ENCODE data around the gene FMNL1. TPM values are rescaled to one million over a fixed set of nuclear protein-coding genes. Genes with fewer than 3 reads are reported as not detected.
"Not testable (repeated sequence)": the region's sequence is repeated elsewhere in the genome, so short reads cannot be mapped to it uniquely, and the experiment has no call there.

The FMNL1 gene
- total RNA-seq, 2 experiments from 2014 or later = 228 to 242 TPM

DNA sequence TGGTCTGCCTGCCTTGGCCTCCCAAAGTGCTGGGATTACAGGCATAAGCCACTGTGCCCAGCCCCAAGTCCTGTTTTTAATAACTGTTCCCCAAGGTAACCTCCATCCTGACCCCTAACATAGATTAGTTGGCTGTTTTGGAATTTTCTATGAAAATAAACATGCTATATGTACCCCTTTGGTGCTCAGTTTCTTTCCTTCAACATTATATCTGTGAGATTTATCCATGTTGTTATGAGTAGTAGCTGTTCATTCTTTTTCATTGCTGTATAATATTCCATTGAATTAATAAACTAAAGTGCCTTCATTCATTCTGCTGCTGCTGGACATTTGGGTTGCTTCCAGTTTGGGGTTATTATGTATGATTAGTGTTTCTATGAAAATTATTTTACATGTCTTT is 26.3 kb upstream of the FMNL1 start:
- H3K27ac Mint-ChIP-seq = no peak overlapping the region
- no peak overlapping the region for H3K4me3 Mint-ChIP-seq
- peaks cover 3% of the 10 kb centered on the region for H3K4me1 Mint-ChIP-seq (ENCODE audit: low read depth)
- H3K27me3 Mint-ChIP-seq (ENCODE audit: low read depth) = no peaks in the 10 kb centered on the region
- no peaks in the 10 kb centered on the region for H3K36me3 Mint-ChIP-seq (ENCODE audit: low read depth)
- CTCF ChIA-PET = interaction anchor here (1.5 to 15.0 kb wide), 3 partner anchors 35 to 60 kb away, joined by 5 to 255 read pairs (median 6); partner anchors contain the start of gene ACBD4
- H3K9me3 Mint-ChIP-seq = no peaks in the 10 kb centered on the region
- DNase-seq = no peak
- intact Hi-C loops (cut with micrococcal nuclease) = loop anchor here (10.0 kb wide), 1 partner anchor 421 kb away; no protein-coding TSS in a partner anchor

GRCh38 chr17:45197108-45197507 is 24.6 kb upstream of the FMNL1 start:
- no peak for DNase-seq
- intact Hi-C loops (cut with micrococcal nuclease) = loop anchor here (1.0 to 10.0 kb wide), 2 partner anchors 62 to 422 kb away; partner anchors contain the start of gene ACBD4
- Mint-ChIP-seq H3K27me3 (ENCODE audit: low read depth) (no peaks in the 10 kb centered on the region), H3K36me3 (ENCODE audit: low read depth) (no peaks in the 10 kb centered on the region), H3K9me3 (no peaks in the 10 kb centered on the region), H3K27ac (no peak overlapping the region), H3K4me1 (ENCODE audit: low read depth) (peaks cover 3% of the 10 kb centered on the region), H3K4me3 (no peak overlapping the region)
- CTCF ChIA-PET = interaction anchor here (0.5 to 15.0 kb wide), 41 partner anchors 8 to 426 kb away, joined by 3 to 255 read pairs (median 5); partner anchors contain the start of genes ACBD4, HEXIM1, HEXIM2 and PLCD3

DNA sequence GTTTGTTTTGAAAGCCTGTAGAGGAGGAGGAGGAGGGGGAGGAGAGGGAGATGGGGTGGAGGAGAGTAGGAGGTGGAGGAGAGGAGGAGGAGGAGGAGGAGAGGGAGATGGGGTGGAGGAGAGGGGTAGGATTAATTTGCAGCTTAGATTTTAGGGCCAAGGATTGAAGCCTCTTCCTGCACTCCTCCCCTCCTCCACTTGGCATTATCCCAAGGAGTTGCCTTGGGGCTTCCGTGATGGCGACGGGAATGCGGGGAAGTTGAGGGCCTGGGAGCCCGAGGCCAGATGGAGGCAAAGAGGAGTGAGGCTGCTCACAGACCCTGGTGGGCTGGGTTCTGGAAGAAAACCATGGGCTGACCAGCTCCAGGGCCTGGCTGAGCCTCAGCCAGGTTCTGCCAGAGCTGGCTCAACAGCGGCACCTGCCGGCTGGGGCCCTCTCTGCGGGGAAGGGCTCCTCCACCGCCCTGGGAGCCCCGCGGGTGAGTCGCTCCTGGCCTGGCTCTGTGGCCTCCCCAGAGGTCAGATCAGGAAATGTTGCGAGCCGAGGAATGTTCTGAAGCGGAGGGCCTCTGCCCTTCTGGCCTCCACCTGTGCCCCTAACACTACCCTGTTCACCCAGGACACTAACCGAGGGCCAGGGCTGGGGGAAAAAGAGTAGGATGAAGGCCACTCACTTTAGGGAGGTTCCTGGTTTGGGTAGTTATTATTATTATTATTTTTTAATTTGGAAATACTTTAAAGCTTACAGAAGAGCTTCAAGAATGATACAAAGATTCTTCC is 23.9 kb upstream of the FMNL1 start:
- Mint-ChIP-seq H3K4me1 (ENCODE audit: low read depth) (peaks cover 3% of the 10 kb centered on the region), H3K9me3 (no peaks in the 10 kb centered on the region), H3K27me3 (ENCODE audit: low read depth) (no peaks in the 10 kb centered on the region), H3K4me3 (no peak overlapping the region), H3K27ac (no peak overlapping the region), H3K36me3 (ENCODE audit: low read depth) (no peaks in the 10 kb centered on the region)
- peak; percentile 94 for DNase-seq
- CTCF ChIA-PET = interaction anchor here (0.5 to 15.0 kb wide), 47 partner anchors 9 to 1240 kb away, joined by 3 to 255 read pairs (median 4); partner anchors contain the start of genes ACBD4, HEXIM1, HEXIM2 and PLCD3
- intact Hi-C loops (cut with micrococcal nuclease) = loop anchor here (1.0 to 10.0 kb wide), 2 partner anchors 62 to 423 kb away; partner anchors contain the start of gene ACBD4

- H3K9me3 Mint-ChIP-seq = no peaks in the 10 kb centered on the region
- H3K27me3 Mint-ChIP-seq (ENCODE audit: low read depth) = no peaks in the 10 kb centered on the region
- no peak overlapping the region for H3K27ac Mint-ChIP-seq
- CTCF ChIA-PET = interaction anchor here (15.0 kb wide), 1 partner anchor 66 kb away, joined by 255 read pairs; the partner anchor contains the start of gene ACBD4
- H3K4me1 Mint-ChIP-seq (ENCODE audit: low read depth) = peaks cover 3% of the 10 kb centered on the region
- H3K4me3 Mint-ChIP-seq = no peak overlapping the region
- intact Hi-C loops (cut with micrococcal nuclease) = no loop called here
- H3K36me3 Mint-ChIP-seq (ENCODE audit: low read depth) = no peaks in the 10 kb centered on the region
- DNase-seq = no peak
Observed at GRCh38 chr17:45200701-45201100, 21.0 kb upstream of the FMNL1 start.

DNA sequence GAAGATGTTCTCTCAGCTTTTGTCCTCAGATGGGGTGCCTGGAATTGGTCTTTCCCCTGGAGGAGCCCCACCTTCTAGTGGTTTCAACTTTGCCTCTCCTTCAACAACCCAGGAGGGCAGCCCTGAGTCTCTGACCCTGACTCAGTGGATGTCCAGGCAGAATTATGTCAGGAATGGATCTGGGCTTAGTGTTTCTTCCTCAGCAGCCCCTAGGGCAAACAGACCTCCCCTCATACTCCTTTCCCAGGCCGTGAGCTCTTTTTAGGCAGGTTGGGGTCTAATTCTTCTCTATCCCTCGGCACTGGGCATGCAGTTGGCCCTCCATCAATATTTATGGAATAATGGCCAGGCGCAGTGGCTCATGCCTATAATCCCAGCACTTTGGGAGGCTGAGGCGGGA is 20.2 kb upstream of the FMNL1 start:
- Mint-ChIP-seq H3K4me3 (no peak overlapping the region), H3K9me3 (no peaks in the 10 kb centered on the region), H3K27ac (no peak overlapping the region), H3K4me1 (ENCODE audit: low read depth) (peaks cover 3% of the 10 kb centered on the region), H3K36me3 (ENCODE audit: low read depth) (no peaks in the 10 kb centered on the region), H3K27me3 (ENCODE audit: low read depth) (no peaks in the 10 kb centered on the region)
- DNase-seq = no peak
- CTCF ChIA-PET = interaction anchor here (0.7 to 15.0 kb wide), 4 partner anchors 15 to 66 kb away, joined by 3 to 255 read pairs (median 3); partner anchors contain the start of gene ACBD4
- intact Hi-C loops (cut with micrococcal nuclease) = no loop called here

DNA sequence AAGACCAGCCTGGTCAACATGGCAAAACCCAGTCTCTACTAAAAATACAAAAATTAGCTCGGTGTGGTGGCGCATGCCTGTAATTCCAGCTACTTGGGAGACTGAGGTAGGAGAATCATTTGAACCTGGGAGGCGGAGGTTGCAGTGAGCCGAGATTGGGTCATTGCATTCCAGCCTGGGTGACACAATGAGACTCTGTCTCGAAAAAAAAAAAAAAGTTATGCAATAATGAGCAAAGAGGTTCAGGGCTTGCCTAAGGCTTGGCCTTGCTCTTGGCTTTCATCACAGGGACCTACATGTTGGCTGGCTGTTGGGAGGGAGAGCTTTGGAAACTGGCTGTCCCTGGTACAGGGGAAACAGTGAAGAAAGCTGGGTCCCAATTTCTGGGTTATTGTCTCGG is 19.8 kb upstream of the FMNL1 start:
- H3K27me3 Mint-ChIP-seq (ENCODE audit: low read depth); H3K9me3 Mint-ChIP-seq; intact Hi-C loops (cut with micrococcal nuclease); H3K27ac Mint-ChIP-seq; H3K4me3 Mint-ChIP-seq; H3K36me3 Mint-ChIP-seq (ENCODE audit: low read depth); H3K4me1 Mint-ChIP-seq (ENCODE audit: low read depth); DNase-seq: not testable (repeated sequence)
- CTCF ChIA-PET = interaction anchor here (0.7 to 15.0 kb wide), 3 partner anchors 16 to 67 kb away, joined by 3 to 255 read pairs (median 3); partner anchors contain the start of gene ACBD4

DNA sequence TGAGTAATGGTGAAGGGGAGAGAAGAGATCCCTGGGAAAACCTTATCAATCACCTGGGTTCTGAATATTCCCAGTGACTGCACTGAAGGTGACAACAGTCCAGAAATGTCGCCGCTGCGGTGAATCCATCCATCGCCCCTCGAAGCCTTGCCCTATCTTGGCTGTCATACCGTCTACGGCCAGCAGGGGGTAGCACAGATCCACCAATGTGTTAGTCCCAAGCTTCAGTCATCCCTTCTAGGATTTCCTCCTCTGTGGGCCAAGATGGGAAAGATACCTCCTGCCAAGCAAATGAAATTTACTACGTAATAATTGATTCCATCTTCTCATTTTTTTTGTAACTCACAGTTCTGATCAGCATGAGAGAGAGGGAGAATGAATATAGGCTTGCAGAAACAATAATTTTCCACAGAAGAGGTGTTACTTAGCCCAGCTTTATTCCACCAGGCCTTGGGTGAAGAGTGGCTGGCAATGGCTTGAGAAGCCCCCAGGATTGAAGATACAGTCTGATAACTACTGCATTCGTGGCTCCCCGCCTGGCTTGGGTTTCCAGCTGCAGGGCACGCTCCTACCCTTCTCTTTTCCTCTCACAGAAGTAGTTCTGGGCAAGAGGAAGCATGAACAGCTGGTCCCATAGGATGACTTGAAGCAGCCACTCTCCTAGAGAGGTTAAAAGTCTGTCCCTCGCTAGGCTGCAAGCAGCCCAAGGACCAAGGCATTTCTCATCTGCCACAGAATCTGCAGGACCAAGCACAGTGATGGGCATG is 2.6 kb upstream of the FMNL1 start:
- intact Hi-C loops (cut with micrococcal nuclease) = loop anchor here (1.0 kb wide), 3 partner anchors 16 to 166 kb away; no protein-coding TSS in a partner anchor
- Mint-ChIP-seq H3K27me3 (ENCODE audit: low read depth) (no peaks in the 10 kb centered on the region), H3K4me1 (ENCODE audit: low read depth) (peaks cover 26% of the 10 kb centered on the region), H3K36me3 (ENCODE audit: low read depth) (peaks cover 53% of the 10 kb centered on the region), H3K27ac (peak overlapping the region; percentile 88), H3K9me3 (no peaks in the 10 kb centered on the region), H3K4me3 (peak overlapping the region; percentile 86)
- CTCF ChIA-PET = interaction anchor here (0.5 to 15.6 kb wide), 35 partner anchors 11 to 788 kb away, joined by 3 to 412 read pairs (median 5); partner anchors contain the start of genes ACBD4, HEXIM1, MAP3K14 and SPATA32
- DNase-seq = peak; percentile 95

GRCh38 chr17:45220079-45220478 is 1.6 kb upstream of the FMNL1 start:
- no peaks in the 10 kb centered on the region for H3K9me3 Mint-ChIP-seq
- DNase-seq = no peak
- H3K36me3 Mint-ChIP-seq (ENCODE audit: low read depth) = peaks cover 58% of the 10 kb centered on the region
- intact Hi-C loops (cut with micrococcal nuclease) = loop anchor here (10.0 kb wide), 1 partner anchor 1005 kb away; the partner anchor contains the start of gene UBTF
- CTCF ChIA-PET = interaction anchor here (0.6 to 15.6 kb wide), 23 partner anchors 12 to 194 kb away, joined by 3 to 412 read pairs (median 6); partner anchors contain the start of genes ACBD4, HEXIM1 and SPATA32
- peak overlapping the region; percentile 88 for H3K27ac Mint-ChIP-seq
- no peaks in the 10 kb centered on the region for H3K27me3 Mint-ChIP-seq (ENCODE audit: low read depth)
- H3K4me3 Mint-ChIP-seq = peak overlapping the region; percentile 86
- peaks cover 30% of the 10 kb centered on the region for H3K4me1 Mint-ChIP-seq (ENCODE audit: low read depth)

DNA sequence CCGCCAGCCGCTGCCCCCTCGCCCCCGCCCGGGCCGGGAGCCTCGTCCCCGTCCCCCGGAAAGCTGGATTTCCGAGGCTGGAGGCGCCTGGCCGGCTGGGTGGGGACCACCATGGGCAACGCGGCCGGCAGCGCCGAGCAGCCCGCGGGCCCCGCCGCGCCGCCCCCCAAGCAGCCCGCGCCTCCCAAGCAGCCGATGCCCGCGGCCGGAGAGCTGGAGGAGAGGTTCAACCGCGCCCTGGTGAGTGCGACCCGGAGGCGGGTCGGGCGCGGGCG is 266 bp downstream of the FMNL1 start:
- Mint-ChIP-seq H3K4me3 (peak overlapping the region; percentile 100), H3K27me3 (ENCODE audit: low read depth) (no peaks in the 10 kb centered on the region), H3K27ac (no peak overlapping the region), H3K4me1 (ENCODE audit: low read depth) (peaks cover 40% of the 10 kb centered on the region), H3K36me3 (ENCODE audit: low read depth) (peaks cover 55% of the 10 kb centered on the region), H3K9me3 (no peaks in the 10 kb centered on the region)
- DNase-seq = no peak
- CTCF ChIA-PET = interaction anchor here (0.6 to 15.6 kb wide), 2 partner anchors 11 to 163 kb away, joined by 4 to 412 read pairs; no protein-coding TSS in a partner anchor
- intact Hi-C loops (cut with micrococcal nuclease) = loop anchor here (10.0 kb wide), 1 partner anchor 1007 kb away; the partner anchor contains the start of gene UBTF

- H3K27me3 Mint-ChIP-seq (ENCODE audit: low read depth) = no peaks in the 10 kb centered on the region
- H3K36me3 Mint-ChIP-seq (ENCODE audit: low read depth) = peaks cover 54% of the 10 kb centered on the region
- intact Hi-C loops (cut with micrococcal nuclease) = loop anchor here (10.0 kb wide), 1 partner anchor 1008 kb away; the partner anchor contains the start of gene UBTF
- peak overlapping the region; percentile 100 for H3K27ac Mint-ChIP-seq
- H3K4me1 Mint-ChIP-seq (ENCODE audit: low read depth) = peaks cover 45% of the 10 kb centered on the region
- H3K9me3 Mint-ChIP-seq = no peaks in the 10 kb centered on the region
- peak overlapping the region; percentile 100 for H3K4me3 Mint-ChIP-seq
- CTCF ChIA-PET = interaction anchor here (0.6 to 15.6 kb wide), 5 partner anchors 11 to 163 kb away, joined by 3 to 412 read pairs (median 4); no protein-coding TSS in a partner anchor
- DNase-seq = peak; percentile 78
Observed at GRCh38 chr17:45222289-45222995, 757 bp downstream of the FMNL1 start.

DNA sequence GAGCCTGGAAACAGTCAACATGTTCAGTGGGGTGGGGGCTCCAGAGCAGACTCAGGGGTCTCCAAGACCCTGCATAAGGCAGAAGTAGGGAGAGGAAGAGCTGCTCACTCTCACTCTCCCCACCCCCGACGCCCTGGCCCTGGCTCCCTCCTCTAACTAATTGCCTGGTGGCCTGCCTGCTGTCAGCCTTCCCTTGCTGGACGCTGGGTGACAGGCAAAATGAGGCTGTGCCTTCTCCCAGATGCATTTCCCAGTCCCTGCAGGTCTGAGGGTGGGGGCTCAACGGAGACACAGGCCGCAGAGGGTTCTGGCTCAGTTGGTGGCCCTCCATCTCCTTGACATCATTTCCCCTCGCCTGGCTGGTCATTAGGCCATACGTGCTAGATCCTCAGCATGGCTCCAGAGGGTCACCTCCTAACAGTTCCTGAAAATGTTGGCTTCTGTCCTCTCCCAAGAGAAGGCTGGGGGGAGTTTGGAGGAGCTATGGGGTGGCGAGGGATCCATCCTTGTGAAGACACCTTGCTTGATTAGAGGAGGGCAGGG is 1.4 kb downstream of the FMNL1 start:
- Mint-ChIP-seq H3K4me3 (peak overlapping the region; percentile 100), H3K9me3 (no peaks in the 10 kb centered on the region), H3K27me3 (ENCODE audit: low read depth) (no peaks in the 10 kb centered on the region), H3K27ac (peak overlapping the region; percentile 100), H3K4me1 (ENCODE audit: low read depth) (peaks cover 50% of the 10 kb centered on the region), H3K36me3 (ENCODE audit: low read depth) (peaks cover 51% of the 10 kb centered on the region)
- CTCF ChIA-PET = interaction anchor here (1.1 to 15.6 kb wide), 5 partner anchors 10 to 73 kb away, joined by 3 to 412 read pairs (median 4); no protein-coding TSS in a partner anchor
- no peak for DNase-seq
- intact Hi-C loops (cut with micrococcal nuclease) = loop anchor here (1.0 to 10.0 kb wide), 3 partner anchors 24 to 1008 kb away; partner anchors contain the start of genes HEXIM1 and UBTF

Measured in activated naive CD4-positive, alpha-beta T cell treated with anti-CD3 and anti-CD28 coated beads for 36 hours (primary cell).